ENCODE measurements around the gene CYP2A6. TPM values are rescaled to one million over a fixed set of nuclear protein-coding genes. Genes with fewer than 3 reads are reported as not detected.
"Not testable (repeated sequence)": the region's sequence is repeated elsewhere in the genome, so short reads cannot be mapped to it uniquely, and the experiment has no call there.

CYP2A6 gene, protein sequence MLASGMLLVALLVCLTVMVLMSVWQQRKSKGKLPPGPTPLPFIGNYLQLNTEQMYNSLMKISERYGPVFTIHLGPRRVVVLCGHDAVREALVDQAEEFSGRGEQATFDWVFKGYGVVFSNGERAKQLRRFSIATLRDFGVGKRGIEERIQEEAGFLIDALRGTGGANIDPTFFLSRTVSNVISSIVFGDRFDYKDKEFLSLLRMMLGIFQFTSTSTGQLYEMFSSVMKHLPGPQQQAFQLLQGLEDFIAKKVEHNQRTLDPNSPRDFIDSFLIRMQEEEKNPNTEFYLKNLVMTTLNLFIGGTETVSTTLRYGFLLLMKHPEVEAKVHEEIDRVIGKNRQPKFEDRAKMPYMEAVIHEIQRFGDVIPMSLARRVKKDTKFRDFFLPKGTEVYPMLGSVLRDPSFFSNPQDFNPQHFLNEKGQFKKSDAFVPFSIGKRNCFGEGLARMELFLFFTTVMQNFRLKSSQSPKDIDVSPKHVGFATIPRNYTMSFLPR
- not detected in 2 replicates for polyA plus RNA-seq (2011; rRNA removed)
- not detected in 2 replicates for polyA minus RNA-seq (2011; rRNA and poly(A)+ RNA removed)

- POLR2A ChIA-PET, result not testable (repeated sequence)
Measured at GRCh38 chr19:40850277-40850676, at the start of gene CYP2A6. CYP2A6 (minus strand) TSS chr19:40850447; CDS start chr19:40850426, 21 bp downstream.

GRCh38 chr19:40899964-40900363 lies 49.7 kb upstream of the CYP2A6 start:
- CTCF ChIA-PET; POLR2A ChIA-PET; H3K4me3 ChIP-seq (ENCODE audit: low read depth, low read length); H3K27ac ChIP-seq (ENCODE audit: low read depth, low read length); H3K9me3 ChIP-seq (ENCODE audit: control insufficient read depth, insufficient read depth, low read length); DNase-seq (ENCODE audit: low read depth, low spot score); H3K27me3 ChIP-seq (ENCODE audit: control insufficient read depth, insufficient read depth, low read length): not testable (repeated sequence)

More at GRCh38 chr19:40850277-40850676, at the start of gene CYP2A6:
- CTCF ChIA-PET; H3K4me3 ChIP-seq (ENCODE audit: low read depth, low read length); DNase-seq (ENCODE audit: low read depth, low spot score); H3K27me3 ChIP-seq (ENCODE audit: control insufficient read depth, insufficient read depth, low read length); H3K9me3 ChIP-seq (ENCODE audit: control insufficient read depth, insufficient read depth, low read length); H3K27ac ChIP-seq (ENCODE audit: low read depth, low read length): not testable (repeated sequence)

DNA sequence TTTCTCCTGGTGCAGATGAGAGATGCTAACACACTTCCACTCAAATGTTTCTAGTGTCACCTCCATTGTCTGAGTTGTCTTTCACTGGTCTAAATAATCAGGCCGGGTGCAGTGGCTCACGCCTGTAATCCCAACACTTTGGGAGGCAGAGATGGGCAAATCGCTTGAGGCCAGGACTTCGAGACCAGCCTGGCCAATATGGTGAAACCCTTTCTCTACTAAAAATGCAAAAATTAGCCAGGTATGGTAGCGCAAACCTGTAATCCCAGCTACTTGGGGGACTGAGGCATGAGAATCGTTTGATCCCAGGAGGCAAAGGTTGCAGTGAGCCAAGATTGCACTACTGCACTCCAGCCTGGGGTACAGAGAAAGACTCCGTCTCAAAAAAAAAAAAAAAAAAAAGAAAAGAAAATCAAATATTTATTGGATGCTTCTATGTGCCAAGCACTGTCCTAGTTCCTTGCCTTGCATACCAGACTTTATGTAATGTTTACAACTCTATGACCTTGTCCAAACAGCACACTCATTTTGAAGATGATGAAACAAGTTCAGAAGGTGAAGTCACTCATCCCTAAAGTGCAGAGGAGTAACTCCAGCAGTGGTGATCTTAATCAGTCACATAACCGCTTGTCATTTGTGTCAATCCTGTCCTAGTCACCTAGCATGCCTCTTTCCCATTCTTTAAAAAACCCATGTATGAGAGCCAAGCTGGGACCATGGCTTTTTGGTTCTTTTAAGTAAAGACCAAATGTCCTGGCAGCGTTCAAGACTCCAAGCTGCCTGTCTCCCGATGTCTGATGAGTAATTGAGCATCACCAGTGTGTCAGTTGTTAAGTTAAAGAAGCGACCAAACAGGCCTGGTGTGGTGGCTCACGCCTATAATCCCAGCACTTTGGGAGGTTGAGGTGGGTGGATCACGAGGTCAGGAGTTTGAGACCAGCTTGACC lies 46.9 kb upstream of the CYP2A6 start:
- H3K27ac ChIP-seq (ENCODE audit: low read depth, low read length); H3K9me3 ChIP-seq (ENCODE audit: control insufficient read depth, insufficient read depth, low read length); DNase-seq (ENCODE audit: low read depth, low spot score); H3K4me3 ChIP-seq (ENCODE audit: low read depth, low read length); H3K27me3 ChIP-seq (ENCODE audit: control insufficient read depth, insufficient read depth, low read length); POLR2A ChIA-PET; CTCF ChIA-PET: not testable (repeated sequence)

- Histone ChIP-seq H3K27me3 (ENCODE audit: control insufficient read depth, insufficient read depth, low read length) (no peaks in the 10 kb centered on the region), H3K9me3 (ENCODE audit: control insufficient read depth, insufficient read depth, low read length) (no peaks in the 10 kb centered on the region), H3K27ac (ENCODE audit: low read depth, low read length) (no peak overlapping the region), H3K4me3 (ENCODE audit: low read depth, low read length) (no peak overlapping the region)
- TF ChIP-seq CTCF (IDR thresholded peaks at IDR 0.05; ENCODE audit: low read depth, low read length), result no peak
- ChIA-PET POLR2A (no interaction called here), CTCF (no interaction called here)
- no peak for DNase-seq (ENCODE audit: low read depth, low spot score)
Measured at GRCh38 chr19:40896418-40896796, 46.2 kb upstream of the CYP2A6 start.

- H3K27me3 ChIP-seq (ENCODE audit: control insufficient read depth, insufficient read depth, low read length), result peaks cover 2% of the 10 kb centered on the region
- ChIA-PET POLR2A (no interaction called here), CTCF (no interaction called here)
- no peaks in the 10 kb centered on the region for H3K9me3 ChIP-seq (ENCODE audit: control insufficient read depth, insufficient read depth, low read length)
- no peak for TF ChIP-seq CTCF (IDR thresholded peaks at IDR 0.05; ENCODE audit: low read depth, low read length)
- no peak for DNase-seq (ENCODE audit: low read depth, low spot score)
- H3K27ac ChIP-seq (ENCODE audit: low read depth, low read length), result no peak overlapping the region
- no peak overlapping the region for H3K4me3 ChIP-seq (ENCODE audit: low read depth, low read length)
Measured at GRCh38 chr19:40893112-40893511, 42.9 kb upstream of the CYP2A6 start.

- ChIA-PET POLR2A (no interaction called here), CTCF (interaction anchor here (0.6 kb wide), 1 partner anchor 255 kb away, joined by 3 read pairs; no protein-coding TSS in a partner anchor)
- Histone ChIP-seq H3K4me3 (ENCODE audit: low read depth, low read length) (no peak overlapping the region), H3K27me3 (ENCODE audit: control insufficient read depth, insufficient read depth, low read length) (peaks cover 2% of the 10 kb centered on the region), H3K9me3 (ENCODE audit: control insufficient read depth, insufficient read depth, low read length) (no peaks in the 10 kb centered on the region), H3K27ac (ENCODE audit: low read depth, low read length) (no peak overlapping the region)
- TF ChIP-seq CTCF (IDR thresholded peaks at IDR 0.05; ENCODE audit: low read depth, low read length), result no peak
- no peak for DNase-seq (ENCODE audit: low read depth, low spot score)
Measured at GRCh38 chr19:40889366-40889765, 39.1 kb upstream of the CYP2A6 start.

All from AG04450 (cell line).